RPMI7951 (cell line): ENCODE measurements around the gene OSBPL10. TPM values are rescaled to one million over a fixed set of nuclear protein-coding genes. Genes with fewer than 3 reads are reported as not detected.
"Not testable (repeated sequence)": the region's sequence is repeated elsewhere in the genome, so short reads cannot be mapped to it uniquely, and the experiment has no call there.

Experiments
- DNase-seq: peaks from one replicate; pipeline ENCODE4 v3.0.0-alpha.2; 2012; ENCODE audit warnings: low read depth
- total RNA-seq: library from RNA; depleted of rRNA; stranded (reverse); fragments of >200 nt; shearing (Covaris generic); gene quantifications from 2 replicates; pipeline ENCODE4 v1.2.3, GENCODE V29; 2014

The OSBPL10 gene
- total RNA-seq, 1 experiment from 2014 or later: 4.7 TPM

DNA sequence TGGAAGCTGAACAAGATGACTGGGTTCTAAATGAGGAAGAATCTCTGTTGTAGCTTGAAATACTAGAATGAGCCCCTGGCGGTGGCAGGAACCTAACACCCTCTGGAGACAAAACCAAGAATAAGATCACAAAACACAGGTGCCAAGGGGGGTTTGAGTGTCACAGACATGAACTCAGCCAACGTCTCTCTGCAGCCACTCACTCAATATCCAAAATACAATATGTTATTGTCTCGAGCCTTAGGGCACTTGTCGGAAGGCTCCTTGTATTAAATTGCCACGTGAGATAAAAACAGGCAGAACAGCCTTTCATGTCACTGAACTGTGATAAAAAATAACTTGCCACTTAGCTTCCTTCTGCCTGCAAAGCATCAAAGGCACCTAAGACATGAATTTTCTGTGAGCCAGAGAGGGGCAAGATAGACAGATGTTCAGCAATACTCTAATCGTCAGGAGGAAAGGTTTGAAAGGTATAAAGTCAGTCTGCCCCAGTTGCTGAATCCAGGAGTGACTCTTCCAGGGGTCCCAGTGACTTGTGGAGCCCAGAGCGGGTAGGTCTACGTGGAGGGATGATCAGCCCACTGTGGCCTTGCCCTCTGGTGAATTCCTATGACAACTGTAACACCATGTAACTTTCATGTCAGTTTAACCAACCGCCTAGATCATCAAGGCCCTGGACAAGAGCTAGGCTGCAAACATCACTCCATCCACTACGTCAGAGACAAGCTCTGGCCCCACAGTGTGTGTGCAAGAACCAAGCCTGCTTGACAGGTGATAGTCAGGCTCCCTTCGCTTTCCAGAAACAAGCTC, 165.2 kb downstream of the OSBPL10 start:
- DNase-seq: no peak

DNA sequence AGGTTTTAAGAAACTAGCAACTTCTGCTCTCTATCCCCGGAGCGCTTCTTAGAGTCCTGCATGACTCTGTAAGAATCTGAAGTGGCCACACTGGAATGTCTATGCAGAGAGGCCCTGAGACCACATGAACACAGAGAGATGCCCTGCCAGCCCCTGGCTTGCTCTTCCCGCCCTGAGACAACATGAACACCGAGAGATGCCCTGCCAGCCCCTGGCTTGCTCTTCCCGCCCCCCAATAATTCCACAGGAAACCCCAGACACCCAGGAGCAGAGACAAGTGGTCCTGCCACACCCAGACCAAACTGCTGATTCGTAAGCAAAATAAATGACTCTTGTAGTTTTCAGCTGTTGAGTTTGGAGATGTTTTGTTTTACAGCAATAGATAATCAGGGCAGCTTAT, 166.1 kb downstream of the OSBPL10 start:
- no peak for DNase-seq

DNA sequence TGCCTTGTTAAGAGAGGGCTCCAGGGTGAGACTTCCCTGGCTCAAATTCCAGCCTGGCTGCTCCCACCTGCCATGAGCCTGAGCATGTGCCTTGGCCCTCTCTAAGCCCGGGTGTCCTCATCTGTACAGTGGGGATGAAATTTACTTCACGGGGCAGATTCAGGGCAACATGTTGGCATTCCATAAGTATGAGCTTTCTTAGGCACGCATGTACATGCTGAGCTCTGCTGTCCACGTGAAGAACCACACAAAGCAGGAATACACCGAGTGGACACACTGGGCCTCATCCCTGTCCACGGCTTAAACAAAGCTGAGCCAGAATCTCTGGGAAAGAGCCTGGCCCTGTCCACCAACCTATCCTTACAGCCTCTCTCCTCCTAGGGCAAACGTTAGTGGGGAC, 167.4 kb downstream of the OSBPL10 start:
- DNase-seq: no peak

DNA sequence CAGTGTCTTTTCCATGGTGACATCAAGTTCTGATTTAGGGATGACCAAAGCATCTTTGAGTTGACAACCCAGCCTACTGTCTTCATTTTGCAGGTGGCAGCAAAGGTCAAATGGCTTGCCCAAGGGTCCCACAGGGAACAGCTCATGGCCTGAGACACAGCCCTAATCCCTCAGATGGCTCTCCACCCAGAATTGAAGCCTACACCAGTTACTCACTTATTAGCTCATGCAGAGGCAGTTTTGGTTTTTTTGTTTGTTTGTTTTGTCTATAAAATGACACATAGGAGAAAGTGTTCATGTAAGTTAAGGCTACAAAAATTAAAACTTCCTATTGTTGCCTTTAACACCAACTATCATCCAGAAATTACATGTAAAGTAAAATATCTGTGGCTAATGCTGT, 167.9 kb downstream of the OSBPL10 start:
- DNase-seq: no peak

DNA sequence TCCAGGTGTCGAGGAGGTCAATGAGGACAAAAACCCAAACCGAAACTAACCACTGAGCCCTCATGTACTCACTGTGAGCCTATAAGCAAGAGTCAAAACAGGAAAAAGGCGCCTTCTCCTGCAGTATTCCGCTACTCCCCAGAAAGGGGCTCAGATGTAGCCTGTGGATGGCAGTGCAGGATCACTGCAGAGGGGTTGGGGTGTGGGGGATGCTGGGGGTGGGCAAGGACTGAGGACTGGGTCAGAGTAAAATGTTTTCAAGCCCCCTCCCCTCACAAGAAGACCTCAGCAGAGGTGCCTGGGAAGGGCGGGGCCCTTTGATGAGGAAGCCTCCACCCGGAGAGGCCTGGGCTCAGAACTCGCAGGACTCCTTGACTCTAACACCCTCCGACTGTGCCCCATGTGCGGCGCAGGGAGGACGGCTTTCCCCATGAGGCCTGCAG, 170.1 kb downstream of the OSBPL10 start:
- no peak for DNase-seq

GRCh38 chr3:31808143-31808720, 172.8 kb downstream of the OSBPL10 start:
- no peak for DNase-seq

GRCh38 chr3:31804251-31805051, 176.6 kb downstream of the OSBPL10 start:
- no peak for DNase-seq

DNA sequence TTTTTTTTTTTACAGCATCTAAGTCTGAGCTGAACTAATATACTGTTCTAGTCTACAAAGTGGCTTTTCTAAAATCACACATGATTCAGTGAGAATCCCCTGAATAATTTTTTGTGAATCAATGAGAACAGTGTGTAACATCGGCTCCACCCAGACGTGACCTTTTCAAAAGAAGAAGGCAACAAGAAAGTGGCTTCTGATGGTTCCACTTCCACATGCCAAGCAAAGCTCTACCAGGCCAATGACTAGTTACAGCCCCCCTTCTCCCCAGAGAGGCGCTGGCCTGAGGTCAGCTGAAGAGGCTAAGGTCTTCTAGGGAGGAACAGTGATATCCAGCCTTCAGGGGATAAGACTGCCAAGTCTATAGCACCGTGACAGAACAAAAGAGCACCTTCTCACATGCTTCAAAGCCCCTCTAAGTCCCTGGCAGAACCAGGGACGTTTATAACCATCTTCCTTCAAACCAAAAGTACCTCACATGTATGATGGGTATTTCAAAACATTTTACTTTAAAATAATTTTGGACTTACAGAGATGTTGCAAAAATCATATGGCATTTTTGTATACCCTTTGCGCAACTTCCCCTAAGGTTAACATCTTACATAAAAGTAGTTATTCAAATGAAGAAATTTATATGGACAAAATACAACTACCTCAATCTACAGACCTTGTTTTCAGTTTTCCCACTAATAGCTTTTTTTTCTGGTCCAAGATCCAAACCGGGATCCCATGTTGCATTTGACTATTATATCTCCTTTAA, 177.9 kb downstream of the OSBPL10 start:
- DNase-seq: peak; percentile 15

DNA sequence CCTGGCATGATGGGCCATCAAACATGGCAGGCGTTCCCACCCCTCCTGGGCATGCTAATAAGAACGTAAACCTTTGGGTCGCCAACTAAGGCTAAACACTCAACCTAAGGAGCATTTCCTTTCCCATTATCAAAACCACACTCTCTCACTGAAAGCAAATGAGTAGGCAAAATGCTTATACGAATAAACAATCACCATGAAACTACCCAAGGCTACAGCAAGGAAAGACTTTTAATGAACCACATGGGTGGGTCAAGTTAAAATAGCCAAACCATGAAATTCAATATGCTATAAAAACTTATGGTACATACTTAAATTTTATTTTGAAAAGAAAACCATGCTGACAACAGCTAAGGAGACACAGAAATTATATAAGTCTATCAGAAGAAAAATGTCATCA, 180.6 kb downstream of the OSBPL10 start:
- DNase-seq: no peak

DNA sequence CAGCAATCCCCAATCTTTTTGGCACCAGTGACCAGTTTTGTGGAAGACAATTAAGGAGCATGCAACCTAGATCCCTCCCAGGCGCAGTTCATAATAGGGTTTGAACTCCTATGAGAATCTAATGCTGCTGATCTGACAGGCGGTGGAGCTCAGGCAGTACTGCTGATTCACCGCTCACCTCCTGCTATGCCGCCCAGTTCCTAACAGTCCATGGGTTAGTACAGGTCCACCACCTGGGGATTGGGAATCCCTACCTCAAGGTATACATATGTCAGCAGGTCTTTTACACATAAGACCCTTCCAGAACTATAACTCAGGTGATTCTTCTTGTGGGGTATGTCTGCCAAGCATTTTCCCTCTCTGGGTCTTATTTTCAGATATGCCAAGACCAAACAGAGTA, 182.2 kb downstream of the OSBPL10 start:
- no peak for DNase-seq

DNA sequence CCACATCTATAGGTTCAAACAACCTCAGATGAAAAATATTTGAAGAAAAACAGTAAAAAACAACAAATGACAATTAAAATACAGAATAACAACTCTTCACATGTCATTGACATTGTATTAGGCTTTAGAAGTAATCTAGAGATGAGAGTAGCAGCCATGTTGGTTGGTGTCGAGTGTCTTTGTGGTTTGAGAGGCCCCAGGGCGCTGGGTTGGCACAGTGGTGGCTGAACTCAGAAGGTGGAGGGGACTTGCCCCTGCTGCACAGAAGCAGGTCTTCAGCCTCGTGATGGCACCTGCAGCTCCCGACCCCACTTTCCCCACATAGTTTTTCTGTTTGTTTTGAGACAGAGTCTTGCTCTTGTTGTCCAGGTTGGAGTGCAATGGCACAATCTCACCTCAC, 187.2 kb downstream of the OSBPL10 start:
- no peak for DNase-seq

DNA sequence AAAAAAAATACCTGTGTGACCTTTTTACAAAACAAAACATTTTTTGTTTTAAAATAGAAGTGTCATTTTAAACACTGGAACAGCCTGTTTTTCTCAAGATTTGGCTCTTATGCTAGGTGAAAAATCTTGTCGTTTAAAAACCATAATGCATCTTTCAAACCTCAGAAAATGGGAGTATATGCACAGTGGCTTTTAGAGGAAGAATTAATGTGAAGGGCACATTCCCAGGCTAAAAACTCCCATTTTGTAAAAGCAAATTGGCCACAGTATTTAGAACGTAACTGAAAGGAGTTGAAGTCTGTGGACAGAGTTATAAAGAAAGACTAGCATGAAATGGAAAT, 190.0 kb downstream of the OSBPL10 start:
- no peak for DNase-seq

DNA sequence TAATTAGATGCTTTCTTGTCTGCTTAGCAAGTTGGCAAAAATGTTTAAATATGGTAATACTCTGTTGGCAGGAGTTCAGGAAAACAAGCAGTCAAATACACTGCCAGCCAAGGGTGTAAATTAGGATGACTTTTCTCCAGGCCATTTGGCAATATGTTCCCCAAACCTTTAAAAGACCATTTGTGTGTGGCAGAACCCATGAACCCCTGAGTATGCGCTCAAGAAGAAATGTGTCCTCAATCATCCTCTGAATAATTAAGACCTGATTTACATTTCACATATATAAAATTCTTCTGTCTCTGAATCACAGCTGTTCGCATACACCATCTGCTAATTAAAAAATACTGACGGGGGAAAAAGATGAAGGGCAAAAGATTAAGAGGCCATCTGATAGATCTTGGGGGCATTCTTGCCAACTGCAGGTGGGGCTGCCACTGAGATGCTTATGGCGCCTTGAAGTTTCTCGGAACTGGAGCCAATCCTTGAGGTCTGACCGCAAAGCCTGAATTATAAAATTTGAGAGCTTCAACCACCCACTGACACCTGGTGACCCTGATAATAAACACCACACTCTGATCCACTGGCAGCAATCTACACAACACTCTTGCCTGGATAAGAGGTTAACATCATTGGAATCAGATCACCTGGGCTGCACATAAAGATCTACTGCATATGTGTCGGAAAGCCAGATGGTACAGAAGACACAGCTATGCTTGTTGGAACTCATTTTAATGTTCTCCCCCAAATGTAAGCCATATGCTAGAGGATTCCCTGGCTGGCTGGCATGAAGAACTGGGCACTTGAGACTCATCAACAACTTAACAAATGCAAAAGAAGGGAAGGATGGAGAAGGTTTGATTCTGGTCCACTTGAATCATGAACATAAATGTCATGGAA, 190.6 kb downstream of the OSBPL10 start:
- DNase-seq: no peak

DNA sequence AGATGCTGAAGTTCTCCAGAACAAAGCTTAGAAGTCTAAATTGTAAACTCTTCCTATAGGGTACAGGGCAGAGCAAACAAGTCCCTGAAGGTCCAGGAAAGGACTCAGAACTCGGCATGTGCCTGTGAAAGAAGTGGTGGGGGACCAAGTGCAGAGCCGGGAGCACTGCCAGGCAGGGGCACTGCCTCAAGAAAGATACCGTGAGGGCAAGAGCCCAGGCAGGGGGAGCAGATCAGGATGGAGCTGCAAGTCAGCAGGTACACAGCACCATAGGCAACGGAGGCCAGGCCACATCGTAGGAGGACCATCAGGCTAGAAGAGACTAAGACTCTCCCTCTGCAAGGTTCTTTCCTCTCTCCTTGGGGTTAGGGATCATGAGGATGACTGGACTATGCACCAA, 191.6 kb downstream of the OSBPL10 start:
- DNase-seq: no peak

- no peak for DNase-seq
Measured at GRCh38 chr3:31785734-31786133, 195.3 kb downstream of the OSBPL10 start.

DNA sequence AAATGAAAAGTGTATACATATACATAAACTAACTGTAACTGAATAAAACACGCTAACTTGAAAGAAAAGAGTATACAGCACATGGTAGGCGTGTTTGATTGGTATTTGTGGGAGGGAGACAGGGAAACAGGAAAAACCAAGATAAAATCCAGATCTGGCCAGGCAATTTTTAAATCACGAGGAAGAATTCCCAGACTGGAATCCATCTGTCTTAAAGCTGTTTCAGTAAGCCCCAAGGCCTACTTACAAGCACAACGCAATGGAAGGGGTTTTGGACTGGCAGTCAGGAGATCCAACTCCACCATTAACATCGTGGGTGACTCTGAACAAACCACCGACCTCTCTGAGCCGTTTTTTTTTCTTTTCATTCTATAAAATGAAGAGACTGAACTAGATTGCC, 195.8 kb downstream of the OSBPL10 start:
- DNase-seq: no peak

DNA sequence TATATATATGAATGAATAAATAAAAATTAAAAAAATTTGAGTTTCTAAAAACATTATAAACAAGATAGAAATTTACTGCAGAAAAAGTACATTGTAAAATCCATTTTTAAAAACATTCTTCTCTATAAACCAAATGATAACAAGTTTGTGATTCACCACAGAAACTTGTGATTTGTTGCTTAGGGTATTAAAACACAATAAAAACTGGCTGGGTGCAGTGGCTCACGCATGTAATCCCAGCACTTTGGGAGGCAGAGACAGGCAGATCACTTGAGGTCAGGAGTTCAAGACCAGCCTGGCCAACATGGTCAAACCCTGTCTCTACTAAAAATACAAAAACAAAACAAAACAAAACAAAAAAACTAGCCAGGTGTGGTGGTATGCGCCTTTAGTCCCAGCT, 197.2 kb downstream of the OSBPL10 start:
- DNase-seq: not testable (repeated sequence)

DNA sequence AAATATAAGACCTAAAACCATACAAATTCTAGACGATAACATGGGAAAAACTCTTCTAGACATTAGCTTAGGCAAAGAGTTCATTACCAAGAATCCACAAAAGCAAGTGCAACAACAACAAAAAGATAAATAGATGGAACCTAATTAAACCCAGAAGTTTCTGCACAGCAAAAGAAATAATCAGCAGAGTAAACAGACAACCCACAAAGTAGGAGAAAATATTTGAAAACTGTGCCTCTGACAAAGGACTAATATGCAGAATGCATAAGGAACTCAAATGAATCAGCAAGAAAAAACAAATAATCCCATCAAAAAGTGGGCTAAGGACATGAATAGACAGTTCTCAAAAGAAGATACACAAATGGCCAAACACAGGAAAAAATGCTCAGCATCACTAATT, 198.8 kb downstream of the OSBPL10 start:
- DNase-seq: not testable (repeated sequence)

GRCh38 chr3:31779514-31779913, 201.5 kb downstream of the OSBPL10 start:
- DNase-seq: no peak

DNA sequence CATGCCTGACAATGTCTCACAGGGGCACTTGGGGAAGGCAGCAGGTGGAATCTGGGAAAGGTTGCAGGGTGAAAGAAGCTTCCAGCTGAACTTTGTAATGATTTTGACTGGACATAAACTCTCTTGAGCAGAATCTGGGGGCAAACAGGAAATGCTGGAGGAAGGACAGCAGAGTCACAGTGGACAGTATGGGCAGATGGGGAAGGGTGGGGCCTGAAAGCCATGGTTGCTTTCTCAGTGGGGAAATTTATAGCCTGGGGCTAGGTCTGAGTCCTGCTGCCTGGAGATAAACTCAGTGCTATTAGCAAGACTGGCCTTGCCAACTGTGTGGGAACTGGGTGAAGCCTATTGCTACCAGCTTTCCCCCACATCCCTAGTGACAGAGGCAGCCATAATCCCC, 203.2 kb downstream of the OSBPL10 start:
- peak; percentile 51 for DNase-seq

GRCh38 chr3:31777092-31777491, 204.0 kb downstream of the OSBPL10 start:
- DNase-seq: no peak
